Measurements from ENCODE around the gene TMEM269.

TMEM269 gene

DNA sequence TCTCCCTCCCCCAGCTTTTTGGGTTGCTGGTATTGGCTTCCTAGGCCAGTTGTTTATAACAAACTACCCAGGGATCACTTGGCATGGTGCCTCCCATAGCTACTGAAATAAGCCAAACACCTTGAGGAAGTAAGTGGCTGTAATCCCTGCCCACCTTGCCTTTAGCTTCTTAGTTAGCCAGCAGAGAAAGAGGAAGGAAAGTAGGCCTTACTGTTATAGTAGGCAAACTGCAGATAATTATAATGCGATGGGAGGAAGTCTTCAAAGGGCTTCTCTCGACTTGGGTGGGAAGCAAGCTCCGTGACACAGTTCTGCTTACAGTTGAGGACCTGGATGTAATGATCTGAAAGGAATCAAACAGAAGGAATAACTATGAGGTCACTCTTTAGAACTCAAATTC, 26.1 kb upstream of the TMEM269 start:
- TF ChIP-seq, protein P1, sequence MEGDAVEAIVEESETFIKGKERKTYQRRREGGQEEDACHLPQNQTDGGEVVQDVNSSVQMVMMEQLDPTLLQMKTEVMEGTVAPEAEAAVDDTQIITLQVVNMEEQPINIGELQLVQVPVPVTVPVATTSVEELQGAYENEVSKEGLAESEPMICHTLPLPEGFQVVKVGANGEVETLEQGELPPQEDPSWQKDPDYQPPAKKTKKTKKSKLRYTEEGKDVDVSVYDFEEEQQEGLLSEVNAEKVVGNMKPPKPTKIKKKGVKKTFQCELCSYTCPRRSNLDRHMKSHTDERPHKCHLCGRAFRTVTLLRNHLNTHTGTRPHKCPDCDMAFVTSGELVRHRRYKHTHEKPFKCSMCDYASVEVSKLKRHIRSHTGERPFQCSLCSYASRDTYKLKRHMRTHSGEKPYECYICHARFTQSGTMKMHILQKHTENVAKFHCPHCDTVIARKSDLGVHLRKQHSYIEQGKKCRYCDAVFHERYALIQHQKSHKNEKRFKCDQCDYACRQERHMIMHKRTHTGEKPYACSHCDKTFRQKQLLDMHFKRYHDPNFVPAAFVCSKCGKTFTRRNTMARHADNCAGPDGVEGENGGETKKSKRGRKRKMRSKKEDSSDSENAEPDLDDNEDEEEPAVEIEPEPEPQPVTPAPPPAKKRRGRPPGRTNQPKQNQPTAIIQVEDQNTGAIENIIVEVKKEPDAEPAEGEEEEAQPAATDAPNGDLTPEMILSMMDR (IDR thresholded peaks at IDR 0.05; ENCODE audit: low read depth, low read length): no peak
- Histone ChIP-seq H3K9me3 (ENCODE audit: severe bottlenecking) (no peaks in the 10 kb centered on the region), H3K4me3 (ENCODE audit: low read depth, low read length) (no peak overlapping the region), H3K27me3 (ENCODE audit: insufficient read depth, low read depth, severe bottlenecking) (no peaks in the 10 kb centered on the region), H3K36me3 (peaks cover 50% of the 10 kb centered on the region), H3K27ac (no peak overlapping the region)
- no peak for DNase-seq

DNA sequence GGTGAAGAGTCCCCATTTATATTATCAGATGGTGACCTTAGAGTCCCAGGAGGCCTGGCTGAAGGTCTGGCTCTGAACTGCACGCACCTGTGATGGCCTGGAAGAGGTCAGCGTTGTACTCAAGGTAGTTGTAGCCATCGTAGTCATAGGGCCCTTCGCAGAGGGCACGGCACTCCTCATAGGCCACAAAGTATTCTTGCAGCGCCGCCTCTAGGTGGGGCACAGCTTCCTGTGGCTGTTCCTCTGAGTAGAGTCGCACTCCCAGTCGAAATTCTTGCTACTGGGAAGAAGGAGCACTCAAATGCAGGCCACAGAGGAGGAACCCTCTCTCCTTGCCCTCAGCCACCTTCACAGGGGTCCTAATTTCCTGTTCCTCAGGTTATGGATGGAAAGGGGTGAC, 25.7 kb upstream of the TMEM269 start:
- peaks cover 45% of the 10 kb centered on the region for H3K36me3 ChIP-seq
- DNase-seq: no peak
- H3K9me3 ChIP-seq (ENCODE audit: severe bottlenecking): no peaks in the 10 kb centered on the region
- TF ChIP-seq, protein P1 (IDR thresholded peaks at IDR 0.05; ENCODE audit: low read depth, low read length): 0 out of 2 replicates have a peak, but pooled peaks have one; percentile 18
- H3K27ac ChIP-seq: no peak overlapping the region
- no peak overlapping the region for H3K4me3 ChIP-seq (ENCODE audit: low read depth, low read length)
- no peaks in the 10 kb centered on the region for H3K27me3 ChIP-seq (ENCODE audit: insufficient read depth, low read depth, severe bottlenecking)

DNA sequence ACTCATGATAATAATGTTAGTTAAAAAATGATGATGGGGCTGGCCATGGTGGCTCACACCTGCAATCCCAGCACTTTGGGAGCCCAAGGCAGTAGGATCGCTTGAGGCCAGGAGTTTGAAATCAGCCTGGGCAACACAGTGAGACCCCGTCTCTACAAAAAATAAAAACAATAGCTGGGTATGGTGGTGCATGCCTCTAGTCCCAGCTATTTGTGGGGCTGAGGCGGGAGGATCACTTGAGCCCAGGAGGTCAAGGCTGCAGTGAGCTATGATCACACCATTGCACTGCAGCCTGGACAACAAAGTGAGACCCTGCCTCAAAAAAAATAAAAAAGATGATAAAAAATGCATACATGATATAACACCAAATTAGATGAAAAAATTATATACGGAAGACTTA, 23.2 kb upstream of the TMEM269 start:
- no peak for DNase-seq
- Histone ChIP-seq H3K9me3 (ENCODE audit: severe bottlenecking) (no peaks in the 10 kb centered on the region), H3K4me3 (ENCODE audit: low read depth, low read length) (no peak overlapping the region), H3K27ac (no peak overlapping the region), H3K36me3 (peaks cover 27% of the 10 kb centered on the region), H3K27me3 (ENCODE audit: insufficient read depth, low read depth, severe bottlenecking) (no peaks in the 10 kb centered on the region)
- TF ChIP-seq, protein P1 (IDR thresholded peaks at IDR 0.05; ENCODE audit: low read depth, low read length): no peak

DNA sequence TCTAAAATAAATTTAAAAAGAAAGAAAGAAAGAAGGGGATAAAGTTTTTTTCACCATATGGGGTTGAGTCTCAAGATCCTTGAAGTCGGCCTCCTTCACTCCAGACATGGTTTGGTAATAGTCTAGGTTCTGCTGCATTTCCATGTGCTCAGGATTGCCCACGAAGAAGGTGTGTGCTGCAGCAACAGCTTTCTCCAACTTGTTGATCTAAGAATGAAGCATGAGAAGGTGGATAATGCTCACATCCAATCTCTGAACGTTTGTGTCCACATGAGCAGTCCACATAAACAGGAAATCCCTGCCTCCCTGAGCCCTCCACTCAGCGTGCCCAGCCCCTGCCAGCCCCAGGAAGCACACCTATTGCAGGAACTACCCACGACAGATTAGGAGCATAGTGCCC, 22.5 kb upstream of the TMEM269 start:
- TF ChIP-seq, protein P1 (IDR thresholded peaks at IDR 0.05; ENCODE audit: low read depth, low read length): no peak
- DNase-seq: no peak
- Histone ChIP-seq H3K9me3 (ENCODE audit: severe bottlenecking) (no peaks in the 10 kb centered on the region), H3K27me3 (ENCODE audit: insufficient read depth, low read depth, severe bottlenecking) (no peaks in the 10 kb centered on the region), H3K27ac (no peak overlapping the region), H3K36me3 (peaks cover 26% of the 10 kb centered on the region), H3K4me3 (ENCODE audit: low read depth, low read length) (no peak overlapping the region)

DNA sequence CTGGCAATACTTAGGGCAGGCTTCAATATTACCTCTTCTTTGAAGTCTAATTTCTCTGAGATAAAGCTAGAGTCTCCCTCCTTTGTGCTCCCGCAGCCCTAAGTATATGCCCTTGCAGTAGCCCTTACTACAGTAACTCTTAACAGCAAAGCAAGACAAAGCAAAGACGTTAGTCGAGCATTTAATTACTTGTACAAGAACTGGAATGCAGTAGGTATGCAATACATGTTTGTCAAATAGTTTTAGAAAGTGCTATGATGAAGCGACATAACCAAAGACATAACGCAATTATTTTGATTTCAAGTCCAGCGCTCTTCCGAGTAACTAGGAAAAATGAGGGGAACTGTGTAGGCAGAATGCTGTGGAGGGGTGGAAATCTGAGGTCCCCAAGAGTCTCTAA, 19.5 kb upstream of the TMEM269 start:
- Histone ChIP-seq H3K27ac (no peak overlapping the region), H3K4me3 (ENCODE audit: low read depth, low read length) (peak overlapping the region; percentile 95; the same call in 1 of the 2 replicates), H3K36me3 (peaks cover 17% of the 10 kb centered on the region)

More for the DNA sequence above, 19.5 kb upstream of the TMEM269 start:
- DNase-seq: no peak
- TF ChIP-seq, protein P1 (IDR thresholded peaks at IDR 0.05; ENCODE audit: low read depth, low read length): no peak
- no peaks in the 10 kb centered on the region for H3K27me3 ChIP-seq (ENCODE audit: insufficient read depth, low read depth, severe bottlenecking)
- no peaks in the 10 kb centered on the region for H3K9me3 ChIP-seq (ENCODE audit: severe bottlenecking)

Data from WERI-Rb-1 (cell line).